ENCODE data around the gene ZNF800. TPM values are rescaled to one million over a fixed set of nuclear protein-coding genes. Genes with fewer than 3 reads are reported as not detected.
"Not testable (repeated sequence)": the region's sequence is repeated elsewhere in the genome, so short reads cannot be mapped to it uniquely, and the experiment has no call there.

ZNF800 gene
- total RNA-seq, 1 experiment from 2014 or later, result 16.3 TPM

DNA sequence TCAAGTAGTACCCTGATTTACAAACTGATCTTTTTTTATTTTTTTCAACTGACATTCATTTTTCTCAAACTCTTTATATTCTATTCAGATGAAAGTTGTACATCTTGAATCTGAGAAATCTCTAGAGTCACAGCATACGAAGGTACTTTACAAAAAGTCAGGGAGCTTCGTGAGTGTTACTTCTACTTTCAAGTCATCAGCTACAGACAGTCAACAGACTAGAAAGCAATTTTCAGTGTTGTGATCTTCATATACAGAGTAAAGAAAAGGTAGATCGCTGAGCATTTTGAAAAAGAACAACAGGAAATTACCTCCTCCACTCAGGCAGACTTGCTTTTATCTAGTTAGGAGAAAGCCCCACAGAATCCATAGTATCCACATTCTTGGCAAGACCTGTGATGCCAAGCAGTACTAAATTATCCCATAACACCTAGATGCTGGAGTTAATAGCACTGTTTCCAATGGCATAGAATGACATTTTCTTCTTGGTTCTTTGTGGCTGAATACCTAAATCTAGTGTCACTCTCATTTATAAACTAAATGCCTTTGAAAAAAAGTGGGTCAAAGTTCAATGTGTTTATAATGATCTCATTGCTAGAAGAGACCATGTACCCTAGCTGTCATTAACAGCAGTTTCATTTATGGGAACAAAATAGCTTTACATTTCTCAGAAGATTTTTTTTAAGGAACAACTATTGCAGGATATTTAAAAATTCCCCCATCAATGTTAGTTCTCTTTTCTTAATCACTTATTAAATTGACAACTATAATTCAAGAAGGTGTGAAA is 12.0 kb upstream of the ZNF800 start:
- DNase-seq (ENCODE audit: low read depth in 1 of 2, low spot score in 2 of 2), result no peak

DNA sequence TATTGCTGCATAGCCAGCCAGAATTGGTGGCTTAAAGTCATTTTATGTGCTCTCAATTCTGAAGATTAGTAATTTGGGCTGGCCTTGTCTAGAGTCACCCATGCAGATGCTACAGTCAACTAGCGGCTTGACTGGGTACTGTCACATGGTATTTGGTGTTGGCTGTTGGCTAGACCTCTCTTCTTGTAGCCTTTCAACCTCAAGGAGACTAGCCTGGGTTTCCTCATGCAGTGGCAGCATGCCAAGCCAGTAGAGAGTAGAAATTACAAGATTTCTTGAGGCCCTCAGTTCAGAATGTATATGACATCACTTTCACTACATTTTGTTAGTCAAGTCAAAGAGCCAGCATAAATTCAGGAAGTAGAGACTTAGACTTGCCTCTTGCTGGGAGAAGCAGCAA is 3.7 kb upstream of the ZNF800 start:
- Histone ChIP-seq H3K27ac (no peak overlapping the region), H3K4me3 (no peak overlapping the region), H3K36me3 (peaks cover 13% of the 10 kb centered on the region), H3K9me3 (replicated peaks) (0 out of 2 replicates have a peak, but pooled peaks cover 4% of the 10 kb centered on the region), H3K4me1 (replicated peaks) (peaks cover 10% of the 10 kb centered on the region), H3K27me3 (replicated peaks) (peaks cover 16% of the 10 kb centered on the region)
- no peak for DNase-seq (ENCODE audit: low read depth in 1 of 2, low spot score in 2 of 2)

More for the DNA sequence above, 12.0 kb upstream of the ZNF800 start:
- no peaks in the 10 kb centered on the region for H3K4me1 ChIP-seq (replicated peaks)
- no peak overlapping the region for H3K27ac ChIP-seq
- peaks cover 8% of the 10 kb centered on the region; the same call in 1 of the 2 replicates for H3K27me3 ChIP-seq (replicated peaks)
- H3K36me3 ChIP-seq, result no peaks in the 10 kb centered on the region
- H3K9me3 ChIP-seq (replicated peaks), result no peaks in the 10 kb centered on the region
- H3K4me3 ChIP-seq, result no peak overlapping the region

DNA sequence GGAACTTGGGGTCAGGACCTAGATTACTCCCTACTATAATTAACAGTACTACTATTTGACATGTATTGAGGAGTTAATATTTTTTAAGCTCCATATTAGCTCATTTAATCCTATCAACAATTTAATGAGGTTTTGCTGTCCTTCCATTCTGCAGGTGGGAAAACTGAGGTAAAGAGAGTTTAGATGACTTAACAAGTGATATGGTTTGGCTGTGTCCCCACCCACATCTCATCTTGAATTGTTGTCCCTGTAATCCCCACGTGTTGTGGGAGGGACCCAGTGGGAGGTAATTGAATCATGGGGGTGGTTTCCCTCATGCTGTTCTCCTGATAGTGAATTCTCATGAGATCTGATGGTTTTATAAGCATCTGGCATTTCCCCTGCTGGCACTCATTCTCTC is 2.6 kb upstream of the ZNF800 start:
- not testable (repeated sequence) for H3K27ac ChIP-seq

DNA sequence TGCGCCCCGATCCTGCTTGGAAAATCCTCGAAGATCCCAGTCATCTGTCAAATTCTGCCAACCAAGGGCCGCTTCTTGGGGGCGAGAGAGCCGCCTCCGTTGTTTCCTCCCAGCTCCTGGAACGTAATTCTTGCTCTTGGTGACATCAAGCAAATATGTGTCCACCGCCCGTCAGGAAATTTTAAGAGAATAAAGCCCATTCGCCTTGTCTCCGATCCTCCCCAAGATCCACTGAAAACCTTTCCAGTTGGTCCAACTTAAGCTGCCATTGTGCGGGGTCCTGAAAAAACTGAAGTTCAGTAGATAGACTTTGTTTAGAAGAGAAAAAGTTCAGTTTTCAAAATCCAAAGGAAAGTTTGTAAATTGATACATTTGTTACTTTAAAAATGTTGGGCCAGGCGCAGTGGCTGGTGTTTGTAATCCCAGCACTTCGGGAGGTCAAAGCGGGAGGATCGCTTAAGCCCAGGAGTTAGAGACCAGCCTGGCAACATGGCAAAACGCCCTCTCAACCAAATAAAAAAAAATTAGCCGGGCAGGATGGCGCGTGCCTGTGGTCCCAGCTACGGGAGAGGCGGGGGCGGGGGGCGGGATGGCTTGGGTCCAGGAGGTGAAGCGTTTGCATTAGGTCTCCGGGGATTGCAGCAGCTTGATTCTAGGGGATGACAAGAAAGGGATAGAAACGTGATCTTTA is 1.0 kb upstream of the ZNF800 start:
- no peak for DNase-seq (ENCODE audit: low read depth in 1 of 2, low spot score in 2 of 2)
- H3K4me1 ChIP-seq (replicated peaks), result peaks cover 12% of the 10 kb centered on the region
- 0 out of 2 replicates have a peak, but pooled peaks cover 4% of the 10 kb centered on the region for H3K9me3 ChIP-seq (replicated peaks)
- peaks cover 40% of the 10 kb centered on the region for H3K36me3 ChIP-seq
- H3K4me3 ChIP-seq, result peak overlapping the region; percentile 95
- H3K27ac ChIP-seq, result no peak overlapping the region
- peaks cover 14% of the 10 kb centered on the region for H3K27me3 ChIP-seq (replicated peaks)

More for the DNA sequence above, 2.6 kb upstream of the ZNF800 start:
- not testable (repeated sequence) for DNase-seq (ENCODE audit: low read depth in 1 of 2, low spot score in 2 of 2); H3K9me3 ChIP-seq (replicated peaks); H3K4me3 ChIP-seq
- Histone ChIP-seq H3K4me1 (replicated peaks) (peaks cover 12% of the 10 kb centered on the region), H3K36me3 (peaks cover 24% of the 10 kb centered on the region), H3K27me3 (replicated peaks) (peaks cover 14% of the 10 kb centered on the region)

DNA sequence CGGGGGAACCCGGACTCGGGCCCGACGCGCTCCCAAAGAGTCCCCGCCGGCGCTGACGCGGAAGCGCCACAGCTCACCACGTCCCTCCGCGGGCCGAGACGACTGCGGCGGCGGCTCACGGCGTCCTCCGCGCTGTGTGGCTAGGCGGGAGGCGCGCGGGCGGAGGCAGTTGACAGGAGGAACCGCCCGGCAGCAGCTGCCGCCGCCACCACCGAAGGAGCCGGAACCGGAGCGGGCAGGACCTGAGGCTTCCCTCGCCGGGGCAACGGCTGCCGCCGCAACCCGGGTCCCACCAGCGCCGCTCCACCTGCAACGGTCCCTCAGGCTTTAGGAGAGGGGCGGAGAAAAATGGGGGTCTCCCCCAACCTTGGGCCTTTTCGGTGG is 334 bp downstream of the ZNF800 start:
- Histone ChIP-seq H3K36me3 (peaks cover 53% of the 10 kb centered on the region), H3K27ac (peak overlapping the region; percentile 74), H3K4me1 (replicated peaks) (peaks cover 12% of the 10 kb centered on the region), H3K4me3 (peak overlapping the region; percentile 95), H3K9me3 (replicated peaks) (0 out of 2 replicates have a peak, but pooled peaks cover 4% of the 10 kb centered on the region), H3K27me3 (replicated peaks) (peaks cover 8% of the 10 kb centered on the region)
- peak; percentile 55 to 79 for DNase-seq (ENCODE audit: low read depth in 1 of 2, low spot score in 2 of 2)

DNA sequence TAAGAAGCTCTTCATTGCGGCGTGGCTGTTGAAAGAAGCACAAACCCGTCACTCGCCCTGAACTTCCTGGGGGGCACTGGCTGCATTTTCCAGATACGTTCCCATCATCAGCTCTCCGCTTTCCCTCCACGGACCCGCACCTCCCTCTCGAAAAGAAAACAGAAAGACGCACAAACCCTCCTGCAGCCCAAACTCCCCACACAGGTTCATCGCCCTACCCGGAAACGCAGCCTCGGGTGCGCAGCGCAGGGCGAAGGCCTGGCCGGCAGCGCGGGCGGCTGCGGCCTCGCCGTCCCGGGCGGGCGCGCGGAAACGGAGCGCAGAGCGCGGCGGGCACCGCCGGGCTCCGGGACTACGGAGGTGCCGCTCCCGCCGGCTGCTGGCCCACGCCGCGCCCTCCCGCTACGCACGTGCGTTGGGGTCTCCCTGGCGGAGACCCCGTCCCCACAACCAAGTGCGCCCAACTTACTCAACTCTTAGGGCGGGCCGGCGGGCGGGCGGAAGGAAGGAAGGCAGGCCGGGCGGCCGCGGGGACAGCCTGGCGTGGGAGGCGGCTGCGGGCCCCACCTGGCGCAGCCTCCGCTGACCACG is 822 bp downstream of the ZNF800 start:
- peaks cover 8% of the 10 kb centered on the region for H3K27me3 ChIP-seq (replicated peaks)

DNA sequence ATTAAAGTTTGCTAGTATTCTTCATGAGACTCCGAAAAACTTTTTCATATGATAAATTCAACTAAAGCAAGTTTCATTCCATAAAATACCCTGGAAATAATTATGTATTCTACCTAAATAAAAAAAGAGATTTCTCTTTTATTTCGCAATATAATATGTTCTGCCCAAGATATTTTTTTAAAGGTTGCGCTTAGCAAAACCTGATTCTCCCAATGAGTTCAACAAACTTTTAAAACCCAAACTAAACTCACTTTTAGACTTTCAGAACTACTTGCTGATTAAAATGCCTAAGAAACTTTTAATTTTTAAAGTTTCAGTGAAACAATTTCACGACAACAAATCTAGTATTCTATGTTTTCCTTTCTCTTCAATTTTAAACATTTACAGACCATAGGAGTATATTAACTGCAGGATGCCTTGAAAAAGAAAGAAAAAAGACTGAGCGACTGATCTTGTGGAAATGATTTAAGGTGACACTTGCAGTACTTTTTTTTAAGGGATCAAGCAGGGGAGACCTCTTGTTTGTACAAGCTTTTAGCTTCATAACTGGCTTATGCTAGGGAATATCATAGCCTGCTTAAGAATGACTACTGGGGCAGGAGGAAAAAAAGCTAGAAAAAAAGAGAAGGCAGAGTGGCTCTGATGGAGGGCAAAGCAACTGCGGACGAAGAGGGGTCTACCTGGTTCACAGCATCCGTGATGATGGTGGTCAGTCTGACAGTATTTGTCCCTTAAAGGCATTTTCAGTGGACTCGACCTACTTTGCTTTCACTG is 1.5 kb downstream of the ZNF800 start:
- no peak for DNase-seq (ENCODE audit: low read depth in 1 of 2, low spot score in 2 of 2)
- Histone ChIP-seq H3K36me3 (peaks cover 56% of the 10 kb centered on the region), H3K4me1 (replicated peaks) (peaks cover 12% of the 10 kb centered on the region), H3K27ac (no peak overlapping the region), H3K27me3 (replicated peaks) (peaks cover 7% of the 10 kb centered on the region), H3K9me3 (replicated peaks) (0 out of 2 replicates have a peak, but pooled peaks cover 4% of the 10 kb centered on the region), H3K4me3 (peak overlapping the region; percentile 95)

More for the DNA sequence above, 822 bp downstream of the ZNF800 start:
- Histone ChIP-seq H3K4me3 (peak overlapping the region; percentile 95), H3K9me3 (replicated peaks) (0 out of 2 replicates have a peak, but pooled peaks cover 4% of the 10 kb centered on the region), H3K36me3 (peaks cover 56% of the 10 kb centered on the region), H3K4me1 (replicated peaks) (peaks cover 12% of the 10 kb centered on the region), H3K27ac (peak overlapping the region; percentile 74)
- DNase-seq (ENCODE audit: low read depth in 1 of 2, low spot score in 2 of 2), result peak in 1 of 2 experiments; percentile 50

DNA sequence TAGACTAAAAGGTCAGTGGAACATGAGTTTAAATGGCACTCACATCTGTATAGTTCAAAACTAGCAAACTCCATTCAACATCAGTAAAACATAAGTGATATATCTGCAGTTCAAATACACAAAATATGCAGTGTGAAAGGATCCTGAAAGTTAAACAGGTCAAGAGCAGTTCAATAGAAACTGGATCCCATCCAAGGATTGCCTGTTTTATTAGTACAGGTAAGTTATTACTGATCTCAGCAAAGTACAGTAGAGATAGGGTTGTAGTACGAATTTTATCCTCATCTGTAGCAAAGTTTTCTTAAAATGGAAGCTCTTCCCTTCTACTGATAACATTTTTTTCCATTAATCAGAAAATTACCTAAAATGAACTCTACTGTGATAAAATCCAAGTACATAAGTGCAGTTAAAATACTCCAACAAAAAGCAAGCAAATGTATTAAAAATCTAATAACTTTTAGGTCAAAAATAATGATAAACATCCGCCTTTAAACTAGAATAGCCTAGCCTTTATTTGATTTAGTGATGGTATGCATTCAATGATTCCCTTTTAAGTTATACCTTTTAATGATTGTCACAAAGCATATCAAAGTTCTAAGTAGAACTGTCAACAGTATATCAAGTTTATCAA is 2.2 kb downstream of the ZNF800 start:
- no peak overlapping the region for H3K4me3 ChIP-seq

DNA sequence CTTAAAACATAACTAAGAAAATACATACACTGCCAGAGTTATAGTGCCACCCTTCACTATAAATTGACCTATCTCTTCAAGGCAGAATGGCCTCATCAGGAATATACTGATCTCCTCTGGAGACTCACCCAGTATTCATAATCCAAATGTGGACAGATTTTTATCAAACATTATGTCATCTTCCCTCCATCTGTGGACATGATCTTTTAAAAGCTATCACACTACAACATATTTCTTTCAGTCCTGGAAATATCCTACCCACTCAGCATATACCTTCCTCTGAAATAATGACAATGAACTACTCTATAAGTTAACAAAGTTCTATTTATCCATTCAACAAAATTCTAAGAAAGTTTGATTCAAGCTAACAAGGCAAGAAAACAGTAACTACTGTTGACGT is 3.2 kb downstream of the ZNF800 start:
- Histone ChIP-seq H3K27ac (no peak overlapping the region), H3K36me3 (peaks cover 64% of the 10 kb centered on the region), H3K9me3 (replicated peaks) (0 out of 2 replicates have a peak, but pooled peaks cover 4% of the 10 kb centered on the region), H3K27me3 (replicated peaks) (no peaks in the 10 kb centered on the region; the same call in 1 of the 2 replicates), H3K4me1 (replicated peaks) (peaks cover 12% of the 10 kb centered on the region), H3K4me3 (no peak overlapping the region)
- DNase-seq (ENCODE audit: low read depth in 1 of 2, low spot score in 2 of 2), result no peak

More for the DNA sequence above, 2.2 kb downstream of the ZNF800 start:
- H3K36me3 ChIP-seq, result peaks cover 58% of the 10 kb centered on the region
- H3K27ac ChIP-seq, result no peak overlapping the region
- peaks cover 12% of the 10 kb centered on the region for H3K4me1 ChIP-seq (replicated peaks)
- H3K9me3 ChIP-seq (replicated peaks), result 0 out of 2 replicates have a peak, but pooled peaks cover 4% of the 10 kb centered on the region
- DNase-seq (ENCODE audit: low read depth in 1 of 2, low spot score in 2 of 2), result no peak
- H3K27me3 ChIP-seq (replicated peaks), result peaks cover 2% of the 10 kb centered on the region; the same call in 1 of the 2 replicates

DNA sequence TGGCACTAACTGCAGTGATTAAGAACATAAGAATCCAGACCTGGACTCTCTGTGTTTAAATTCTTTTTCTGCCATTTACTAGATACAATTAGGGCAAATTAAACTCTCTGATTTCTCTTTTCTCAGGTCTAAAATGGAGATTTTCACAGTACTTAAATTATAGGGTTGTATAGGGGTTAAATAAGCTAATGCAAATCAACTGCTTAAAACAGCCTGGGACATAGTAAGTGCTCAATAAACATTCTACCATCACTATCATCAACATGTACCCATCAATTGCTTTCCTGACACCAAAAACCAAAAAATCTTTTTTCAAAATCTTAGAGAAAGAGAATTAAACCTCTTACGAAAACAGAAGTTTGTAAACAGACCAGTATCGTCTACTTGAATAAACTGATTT is 4.5 kb downstream of the ZNF800 start:
- Histone ChIP-seq H3K4me1 (replicated peaks) (peaks cover 6% of the 10 kb centered on the region), H3K27me3 (replicated peaks) (no peaks in the 10 kb centered on the region), H3K36me3 (peaks cover 70% of the 10 kb centered on the region), H3K27ac (no peak overlapping the region), H3K9me3 (replicated peaks) (0 out of 2 replicates have a peak, but pooled peaks cover 4% of the 10 kb centered on the region), H3K4me3 (no peak overlapping the region)
- DNase-seq (ENCODE audit: low read depth in 1 of 2, low spot score in 2 of 2), result no peak

DNA sequence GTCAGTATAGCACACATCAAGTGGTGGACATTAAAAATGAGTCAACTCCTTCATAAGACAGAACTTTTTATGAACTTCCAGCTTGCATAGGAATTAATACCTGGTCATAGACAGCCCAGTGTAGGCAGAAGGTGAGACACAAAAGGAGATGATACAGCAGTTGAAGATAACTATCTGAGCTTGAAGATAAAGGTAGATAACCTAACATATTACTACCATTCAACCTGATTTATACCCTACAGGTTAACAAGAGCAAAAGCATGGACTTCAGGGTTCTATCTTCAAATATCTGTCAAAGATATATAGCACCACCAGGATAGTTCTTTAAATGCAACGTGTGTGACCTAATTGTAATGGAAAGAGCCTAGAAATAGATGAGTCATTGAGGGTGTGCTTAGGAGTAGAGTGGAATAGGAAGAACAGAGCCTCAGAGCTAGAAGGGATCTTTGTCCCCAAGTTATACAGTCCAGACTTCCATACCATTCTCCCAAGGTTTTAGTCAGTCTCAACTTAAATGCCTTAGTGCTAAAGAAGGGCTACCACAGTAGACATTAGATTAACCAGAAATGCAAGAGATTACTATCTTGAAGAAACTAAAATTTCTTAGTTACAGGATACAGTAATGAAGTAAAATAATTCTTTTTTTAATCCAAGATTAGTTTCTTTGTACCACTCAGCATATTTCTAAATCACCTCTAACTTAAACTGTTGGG is 9.2 kb downstream of the ZNF800 start:
- no peak overlapping the region for H3K4me3 ChIP-seq
- H3K36me3 ChIP-seq, result peaks cover 38% of the 10 kb centered on the region
- H3K9me3 ChIP-seq (replicated peaks), result no peaks in the 10 kb centered on the region
- H3K4me1 ChIP-seq (replicated peaks), result no peaks in the 10 kb centered on the region
- DNase-seq (ENCODE audit: low read depth in 1 of 2, low spot score in 2 of 2), result no peak
- no peak overlapping the region for H3K27ac ChIP-seq
- no peaks in the 10 kb centered on the region for H3K27me3 ChIP-seq (replicated peaks)

DNA sequence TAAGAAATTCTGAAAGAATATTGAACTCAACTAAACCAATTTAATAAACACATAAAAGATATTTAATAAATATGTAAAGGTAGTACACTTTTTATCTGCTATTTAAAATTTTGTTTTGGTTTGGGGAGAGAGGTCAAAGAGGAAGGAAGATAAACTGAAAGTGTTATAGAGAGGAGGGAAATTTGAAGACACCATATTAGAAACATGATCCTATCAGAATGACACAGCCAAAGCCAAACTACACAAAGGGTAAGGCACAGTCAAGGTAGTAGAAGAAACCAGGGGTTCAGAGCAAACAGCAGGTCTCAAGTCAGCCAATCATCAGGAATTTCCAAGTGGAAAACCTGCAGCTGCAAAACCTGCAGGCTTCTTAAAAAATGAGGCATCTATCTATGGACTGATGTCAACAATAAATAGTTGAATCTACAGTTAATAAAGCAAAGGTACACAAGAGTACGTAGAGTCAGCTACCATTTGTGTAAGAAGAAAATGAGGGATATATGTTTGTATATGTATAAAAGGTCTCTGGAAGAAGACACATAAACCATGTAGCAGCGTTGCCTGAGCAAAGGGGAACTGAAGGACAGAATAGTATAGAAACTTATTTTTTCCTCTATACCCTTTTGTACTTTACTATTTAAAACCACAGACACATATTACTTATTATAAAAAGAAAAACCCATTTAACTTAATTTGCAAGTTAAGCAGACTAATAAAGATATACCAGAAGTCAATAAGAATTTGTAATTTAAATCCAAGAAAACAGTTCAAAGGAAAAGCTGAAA is 10.0 kb downstream of the ZNF800 start:
- H3K4me1 ChIP-seq (replicated peaks), result no peaks in the 10 kb centered on the region
- no peak for DNase-seq (ENCODE audit: low read depth in 1 of 2, low spot score in 2 of 2)
- H3K4me3 ChIP-seq, result no peak overlapping the region
- H3K36me3 ChIP-seq, result peaks cover 35% of the 10 kb centered on the region
- no peaks in the 10 kb centered on the region for H3K27me3 ChIP-seq (replicated peaks)
- H3K9me3 ChIP-seq (replicated peaks), result no peaks in the 10 kb centered on the region
- H3K27ac ChIP-seq, result no peak overlapping the region
